DOHH2 (cell line): ENCODE results near the gene ELAVL1.

Source experiments
- H3F3A ChIP-seq: fragments of 200-600 bp; sonication (generic), shearing (Covaris generic); 2 replicates; pipeline ENCODE4 v1.6.0; 2016; ENCODE audit warnings: antibody characterized with exemption, mild to moderate bottlenecking; ENCODE audit not compliant: control insufficient read depth, insufficient read depth
- H3K27ac ChIP-seq: fragments of 200-600 bp; sonication (generic); 2 replicates; pipeline ENCODE4 v1.5.1; 2014; ENCODE audit warnings: low read depth, mild to moderate bottlenecking, low read length, moderate library complexity
- H3K27me3 ChIP-seq: fragments of 200-600 bp; sonication (generic); 2 replicates; pipeline ENCODE4 v1.6.1; 2014; ENCODE audit warnings: mild to moderate bottlenecking, low read length, mixed read lengths; ENCODE audit not compliant: control insufficient read depth
- H3K36me3 ChIP-seq: fragments of 200-600 bp; sonication (generic); 2 replicates; pipeline ENCODE4 v1.6.1; 2014; ENCODE audit warnings: mild to moderate bottlenecking, low read length, moderate library complexity, mixed read lengths; ENCODE audit not compliant: control insufficient read depth
- H3K4me1 ChIP-seq: fragments of 200-600 bp; sonication (generic); 2 replicates; pipeline ENCODE4 v1.6.1; 2014; ENCODE audit warnings: mild to moderate bottlenecking, low read length, mixed read lengths; ENCODE audit not compliant: control insufficient read depth
- H3K4me2 ChIP-seq: fragments of 200-600 bp; sonication (generic); 2 replicates; pipeline ENCODE4 v1.6.0; 2014; ENCODE audit warnings: mild to moderate bottlenecking, low read length, moderate library complexity
- H3K4me3 ChIP-seq: fragments of 200-600 bp; sonication (generic); 2 replicates; pipeline ENCODE4 v1.5.1; 2014; ENCODE audit warnings: mild to moderate bottlenecking, low read length, mixed read lengths
- H3K79me2 ChIP-seq: fragments of 200-600 bp; sonication (generic); 2 replicates; pipeline ENCODE4 v1.6.1; 2014; ENCODE audit warnings: mild to moderate bottlenecking, low read length, mixed read lengths; ENCODE audit not compliant: control insufficient read depth
- H3K9me2 ChIP-seq: fragments of 200-600 bp; sonication (generic); replicated peaks from 2 replicates; pipeline ENCODE4 v1.6.1; 2014; ENCODE audit warnings: mild to moderate bottlenecking, low read length, mixed read lengths; ENCODE audit not compliant: control insufficient read depth
- H3K9me3 ChIP-seq: fragments of 200-600 bp; sonication (generic); 2 replicates; pipeline ENCODE4 v1.6.1; 2014; ENCODE audit warnings: antibody characterized with exemption, low read length, mixed read lengths; ENCODE audit not compliant: control insufficient read depth, insufficient read depth
- H4K20me1 ChIP-seq: fragments of 200-600 bp; sonication (generic); 2 replicates; pipeline ENCODE4 v1.6.0; 2014; ENCODE audit warnings: low read depth, mild to moderate bottlenecking, antibody characterized with exemption, low read length, moderate library complexity; ENCODE audit not compliant: control insufficient read depth, insufficient read depth
- EZH2phosphoT487 ChIP-seq: fragments of 200-600 bp; sonication (generic); IDR thresholded peaks from 2 replicates; pipeline ENCODE4 v1.6.1; 2017; ENCODE audit warnings: borderline replicate concordance, mild to moderate bottlenecking, antibody characterized with exemption, low read length, moderate library complexity, mixed read lengths
- TF ChIP-seq, protein P1 (sequence below): fragments of 200-600 bp; sonication (generic); IDR thresholded peaks from one replicate; pipeline ENCODE4 v1.5.1; 2014; ENCODE audit warnings: antibody characterized with exemption, mild to moderate bottlenecking, low read depth, low read length; ENCODE audit not compliant: poor library complexity, severe bottlenecking

Gene ELAVL1

DNA sequence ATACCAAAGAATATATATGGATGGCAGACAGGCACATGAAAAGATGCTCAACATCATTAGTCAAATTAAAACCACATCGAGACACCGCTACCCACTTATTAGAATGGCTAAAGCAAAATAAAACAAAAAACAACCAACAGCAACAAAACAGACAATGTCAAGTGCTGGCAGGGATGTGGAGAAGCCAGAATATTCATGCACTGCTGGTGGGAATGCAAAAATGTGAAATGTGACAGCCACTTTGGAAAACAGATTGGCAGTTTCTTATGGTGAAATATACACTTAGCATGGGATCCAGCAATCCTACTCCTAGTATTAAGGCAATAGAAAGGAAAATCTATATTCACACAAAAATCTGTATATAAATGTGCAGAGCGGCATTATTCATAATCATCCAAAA, 8.6 kb downstream of the ELAVL1 start:
- no peaks in the 10 kb centered on the region for H3K9me2 ChIP-seq
- H3K4me3 ChIP-seq = no peak overlapping the region
- H3K27me3 ChIP-seq = no peaks in the 10 kb centered on the region
- no peak overlapping the region for H3K4me2 ChIP-seq
- peaks cover 100% of the 10 kb centered on the region for H3K79me2 ChIP-seq
- no peaks in the 10 kb centered on the region for H3K9me3 ChIP-seq
- peaks cover 82% of the 10 kb centered on the region for H3K36me3 ChIP-seq
- no peaks in the 10 kb centered on the region; the same call in 1 of the 2 replicates for H3F3A ChIP-seq
- H3K27ac ChIP-seq = no peak overlapping the region
- TF ChIP-seq EZH2phosphoT487 = no peak
- TF ChIP-seq, protein P1, sequence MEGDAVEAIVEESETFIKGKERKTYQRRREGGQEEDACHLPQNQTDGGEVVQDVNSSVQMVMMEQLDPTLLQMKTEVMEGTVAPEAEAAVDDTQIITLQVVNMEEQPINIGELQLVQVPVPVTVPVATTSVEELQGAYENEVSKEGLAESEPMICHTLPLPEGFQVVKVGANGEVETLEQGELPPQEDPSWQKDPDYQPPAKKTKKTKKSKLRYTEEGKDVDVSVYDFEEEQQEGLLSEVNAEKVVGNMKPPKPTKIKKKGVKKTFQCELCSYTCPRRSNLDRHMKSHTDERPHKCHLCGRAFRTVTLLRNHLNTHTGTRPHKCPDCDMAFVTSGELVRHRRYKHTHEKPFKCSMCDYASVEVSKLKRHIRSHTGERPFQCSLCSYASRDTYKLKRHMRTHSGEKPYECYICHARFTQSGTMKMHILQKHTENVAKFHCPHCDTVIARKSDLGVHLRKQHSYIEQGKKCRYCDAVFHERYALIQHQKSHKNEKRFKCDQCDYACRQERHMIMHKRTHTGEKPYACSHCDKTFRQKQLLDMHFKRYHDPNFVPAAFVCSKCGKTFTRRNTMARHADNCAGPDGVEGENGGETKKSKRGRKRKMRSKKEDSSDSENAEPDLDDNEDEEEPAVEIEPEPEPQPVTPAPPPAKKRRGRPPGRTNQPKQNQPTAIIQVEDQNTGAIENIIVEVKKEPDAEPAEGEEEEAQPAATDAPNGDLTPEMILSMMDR = no peak
- peaks cover 68% of the 10 kb centered on the region for H4K20me1 ChIP-seq
- peaks cover 56% of the 10 kb centered on the region for H3K4me1 ChIP-seq

DNA sequence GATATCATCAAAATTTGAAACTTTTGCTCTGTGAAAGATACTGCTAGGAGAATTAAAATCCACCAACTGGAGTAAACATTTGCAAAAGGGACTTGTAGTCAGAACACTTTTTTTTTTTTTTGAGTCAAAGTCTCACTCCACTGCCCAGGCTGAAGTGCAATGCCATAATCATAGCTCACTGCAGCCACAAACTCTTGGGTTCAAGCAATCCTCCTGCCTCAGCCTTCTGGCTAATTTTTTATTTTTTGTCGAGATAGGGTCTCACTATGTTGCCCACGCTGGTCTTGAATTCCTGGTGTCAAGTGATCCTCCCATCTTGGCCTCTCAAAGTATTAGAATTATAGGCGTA, 9.7 kb downstream of the ELAVL1 start:
- TF ChIP-seq EZH2phosphoT487 = no peak
- Histone ChIP-seq H3K79me2 (peaks cover 98% of the 10 kb centered on the region), H3F3A (no peaks in the 10 kb centered on the region; the same call in 1 of the 2 replicates), H3K4me1 (peaks cover 45% of the 10 kb centered on the region), H3K27ac (no peak overlapping the region), H3K9me2 (no peaks in the 10 kb centered on the region), H3K27me3 (no peaks in the 10 kb centered on the region), H3K4me2 (no peak overlapping the region), H3K9me3 (no peaks in the 10 kb centered on the region), H3K4me3 (no peak overlapping the region), H3K36me3 (peaks cover 82% of the 10 kb centered on the region), H4K20me1 (peaks cover 57% of the 10 kb centered on the region)

DNA sequence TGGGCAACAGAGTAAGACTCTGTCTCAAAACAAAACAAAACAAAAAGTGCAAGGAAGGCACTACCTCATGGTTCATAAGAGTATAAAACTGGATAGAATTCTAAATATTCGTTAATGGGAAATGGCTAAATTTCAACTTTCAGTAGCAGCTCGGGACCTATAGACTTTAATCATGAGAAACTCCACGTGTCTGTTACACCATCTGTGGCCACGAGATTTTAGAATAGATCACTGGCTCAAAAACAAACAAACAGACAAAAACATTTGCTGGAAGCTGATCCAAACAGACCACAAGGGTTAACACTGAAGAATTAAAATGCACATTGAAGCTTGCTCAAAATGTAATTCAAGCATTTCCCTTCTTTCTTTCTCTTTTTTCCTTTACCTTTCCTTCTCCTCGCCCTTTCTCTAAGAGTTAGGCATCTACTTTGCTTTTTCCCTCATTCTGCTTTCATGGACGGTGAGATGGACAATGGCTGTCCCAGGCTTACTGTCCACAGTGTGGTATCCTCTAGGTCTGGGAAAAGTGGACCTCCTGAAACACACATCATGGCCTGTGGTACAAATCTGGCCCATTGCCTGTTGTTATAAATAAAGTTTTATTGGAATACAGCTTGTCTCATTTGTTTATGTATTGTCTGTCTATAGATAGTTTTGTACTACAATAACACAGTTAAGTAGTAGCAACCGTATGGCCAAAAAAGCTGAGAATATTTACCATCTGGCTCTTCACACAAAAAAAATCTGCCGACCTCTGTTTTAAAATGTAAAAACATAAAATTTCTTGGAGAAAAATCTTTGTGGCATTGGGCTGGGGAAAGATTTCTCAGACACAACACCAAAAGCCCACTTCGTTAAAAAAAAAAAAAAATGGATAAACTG, 10.3 kb downstream of the ELAVL1 start:
- H3K36me3 ChIP-seq = peaks cover 82% of the 10 kb centered on the region
- H3K27me3 ChIP-seq = no peaks in the 10 kb centered on the region
- H3K9me2 ChIP-seq = no peaks in the 10 kb centered on the region
- H3K4me3 ChIP-seq = no peak overlapping the region
- H3K4me2 ChIP-seq = no peak overlapping the region
- H4K20me1 ChIP-seq = peaks cover 50% of the 10 kb centered on the region
- no peak overlapping the region for H3K27ac ChIP-seq
- peaks cover 39% of the 10 kb centered on the region for H3K4me1 ChIP-seq
- TF ChIP-seq, protein P1 = no peak
- no peak for TF ChIP-seq EZH2phosphoT487
- H3K9me3 ChIP-seq = no peaks in the 10 kb centered on the region
- no peaks in the 10 kb centered on the region; the same call in 1 of the 2 replicates for H3F3A ChIP-seq
- H3K79me2 ChIP-seq = peaks cover 98% of the 10 kb centered on the region

DNA sequence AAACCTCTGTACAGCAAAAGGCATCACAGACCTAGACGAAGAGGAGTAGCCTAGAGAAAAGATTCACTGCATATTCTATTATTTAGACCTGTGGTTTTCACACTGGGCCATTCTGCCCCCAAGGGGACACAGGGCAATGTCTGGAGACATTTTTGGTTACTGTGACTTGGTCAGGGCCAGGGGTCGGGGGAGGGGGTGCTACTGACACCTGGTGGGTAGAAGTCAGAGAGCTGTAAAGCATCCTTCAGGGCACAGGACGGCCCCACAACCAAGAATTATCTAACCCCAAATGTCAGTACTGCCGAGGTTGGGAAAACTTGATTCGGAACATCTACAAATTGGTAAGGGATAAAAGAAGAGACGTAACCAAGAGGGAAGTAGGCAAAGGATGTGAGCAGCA, 11.3 kb downstream of the ELAVL1 start:
- Histone ChIP-seq H4K20me1 (peaks cover 41% of the 10 kb centered on the region), H3F3A (no peaks in the 10 kb centered on the region; the same call in 1 of the 2 replicates), H3K36me3 (peaks cover 80% of the 10 kb centered on the region), H3K4me3 (no peak overlapping the region), H3K79me2 (peaks cover 97% of the 10 kb centered on the region), H3K4me2 (no peak overlapping the region), H3K9me3 (no peaks in the 10 kb centered on the region), H3K4me1 (peaks cover 38% of the 10 kb centered on the region), H3K9me2 (no peaks in the 10 kb centered on the region), H3K27me3 (no peaks in the 10 kb centered on the region), H3K27ac (no peak overlapping the region)
- TF ChIP-seq, protein P1 = no peak
- TF ChIP-seq EZH2phosphoT487 = no peak
